Sigmoid colon (tissue), 4 donors: ENCODE measurements around the gene SLC25A33.

Experiments used
- EP300 ChIP-seq, 4 donors: sonication (generic); formaldehyde crosslinking; IDR thresholded peaks; one replicate each; pipeline ENCODE4 v1.6.1; 2017; ENCODE audit warnings: antibody characterized with exemption in 4 of 4
- POLR2A ChIP-seq, 2 donors: fragments of 450-650 bp; IDR thresholded peaks; one replicate each; pipeline ENCODE4 v1.6.1; 2016; ENCODE audit warnings: antibody characterized with exemption in 2 of 2, mild to moderate bottlenecking in 2 of 2, moderate library complexity in 2 of 2
- POLR2AphosphoS5 ChIP-seq, 4 donors: sonication (generic); formaldehyde crosslinking; IDR thresholded peaks; one replicate each; pipeline ENCODE4 v1.6.1; 2017; ENCODE audit warnings: antibody characterized with exemption in 4 of 4
- TF ChIP-seq, protein P1 (sequence below), 4 experiments: fragments of 450-650 bp in 3 of 4; fragments of 200-600 bp in 1 of 4; IDR thresholded peaks; one replicate each; pipeline ENCODE4 v1.5.1; 2016 to 2019; ENCODE audit warnings: antibody characterized with exemption in 4 of 4, mild to moderate bottlenecking in 3 of 4, moderate library complexity in 2 of 4

GRCh38 chr1:9611716-9612115 lies 72.5 kb downstream of the SLC25A33 start:
- TF ChIP-seq, protein P1, sequence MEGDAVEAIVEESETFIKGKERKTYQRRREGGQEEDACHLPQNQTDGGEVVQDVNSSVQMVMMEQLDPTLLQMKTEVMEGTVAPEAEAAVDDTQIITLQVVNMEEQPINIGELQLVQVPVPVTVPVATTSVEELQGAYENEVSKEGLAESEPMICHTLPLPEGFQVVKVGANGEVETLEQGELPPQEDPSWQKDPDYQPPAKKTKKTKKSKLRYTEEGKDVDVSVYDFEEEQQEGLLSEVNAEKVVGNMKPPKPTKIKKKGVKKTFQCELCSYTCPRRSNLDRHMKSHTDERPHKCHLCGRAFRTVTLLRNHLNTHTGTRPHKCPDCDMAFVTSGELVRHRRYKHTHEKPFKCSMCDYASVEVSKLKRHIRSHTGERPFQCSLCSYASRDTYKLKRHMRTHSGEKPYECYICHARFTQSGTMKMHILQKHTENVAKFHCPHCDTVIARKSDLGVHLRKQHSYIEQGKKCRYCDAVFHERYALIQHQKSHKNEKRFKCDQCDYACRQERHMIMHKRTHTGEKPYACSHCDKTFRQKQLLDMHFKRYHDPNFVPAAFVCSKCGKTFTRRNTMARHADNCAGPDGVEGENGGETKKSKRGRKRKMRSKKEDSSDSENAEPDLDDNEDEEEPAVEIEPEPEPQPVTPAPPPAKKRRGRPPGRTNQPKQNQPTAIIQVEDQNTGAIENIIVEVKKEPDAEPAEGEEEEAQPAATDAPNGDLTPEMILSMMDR (IDR thresholded peaks at IDR 0.05) = no peak
- TF ChIP-seq POLR2A (IDR thresholded peaks at IDR 0.05) (no peak), POLR2AphosphoS5 (IDR thresholded peaks at IDR 0.05) (no peak), EP300 (IDR thresholded peaks at IDR 0.05) (no peak)
